Measurements from ENCODE around the gene NDST1. TPM values are rescaled to one million over a fixed set of nuclear protein-coding genes. Genes with fewer than 3 reads are reported as not detected.

Gene NDST1
- total RNA-seq, 2 experiments from 2014 or later, result 1.1 to 1.6 TPM

GRCh38 chr5:150508277-150508640 lies 328 bp downstream of the NDST1 start:
- H3K4me1 Mint-ChIP-seq (ENCODE audit: low read depth), result no peaks in the 10 kb centered on the region

GRCh38 chr5:150508828-150509227 lies 897 bp downstream of the NDST1 start:
- H3K27me3 ChIP-seq (ENCODE audit: control insufficient read depth in 1 of 2, insufficient read depth in 2 of 2, low read length in 2 of 2), result no peaks in the 10 kb centered on the region
- H3K4me1 ChIP-seq (ENCODE audit: insufficient read depth, low read length), result no peaks in the 10 kb centered on the region
- H3K4me3 ChIP-seq (ENCODE audit: low read length), result no peak overlapping the region
- H3K27ac ChIP-seq (ENCODE audit: low read depth in 1 of 2, low read length in 2 of 2), result no peak overlapping the region
- no peaks in the 10 kb centered on the region for H3K4me1 Mint-ChIP-seq (ENCODE audit: low read depth)
- no peaks in the 10 kb centered on the region for H3K9me3 ChIP-seq (ENCODE audit: control insufficient read depth in 1 of 2, insufficient read depth in 1 of 2, low read length in 2 of 2)
- TF ChIP-seq CTCF (IDR thresholded peaks at IDR 0.05), result no peak
- no peak overlapping the region for H3K27ac Mint-ChIP-seq
- intact Hi-C loops (cut with DNase I, micrococcal nuclease), result no loop called here
- no peaks in the 10 kb centered on the region for H3K36me3 Mint-ChIP-seq (ENCODE audit: low read depth)
- H3K27me3 Mint-ChIP-seq, result no peaks in the 10 kb centered on the region
- DNase-seq (no peak), ATAC-seq (ENCODE audit: poor library complexity) (no peak)
- no peak overlapping the region for H3K4me3 Mint-ChIP-seq
- H3K9me3 Mint-ChIP-seq, result no peaks in the 10 kb centered on the region
- H3K36me3 ChIP-seq (ENCODE audit: insufficient read depth, low read length), result no peaks in the 10 kb centered on the region
- POLR2A ChIA-PET, result no interaction called here
- CTCF ChIA-PET, result no interaction called here

More at GRCh38 chr5:150508277-150508640, 328 bp downstream of the NDST1 start:
- CTCF ChIA-PET, result no interaction called here
- no peak for DNase-seq
- Mint-ChIP-seq H3K36me3 (ENCODE audit: low read depth) (no peaks in the 10 kb centered on the region), H3K9me3 (no peaks in the 10 kb centered on the region), H3K27ac (no peak overlapping the region), H3K4me3 (no peak overlapping the region), H3K27me3 (no peaks in the 10 kb centered on the region)
- no peak for ATAC-seq (ENCODE audit: poor library complexity)
- Histone ChIP-seq H3K36me3 (ENCODE audit: insufficient read depth, low read length) (no peaks in the 10 kb centered on the region), H3K9me3 (ENCODE audit: control insufficient read depth in 1 of 2, insufficient read depth in 1 of 2, low read length in 2 of 2) (no peaks in the 10 kb centered on the region), H3K27me3 (ENCODE audit: control insufficient read depth in 1 of 2, insufficient read depth in 2 of 2, low read length in 2 of 2) (no peaks in the 10 kb centered on the region), H3K27ac (ENCODE audit: low read depth in 1 of 2, low read length in 2 of 2) (no peak overlapping the region), H3K4me3 (ENCODE audit: low read length) (no peak overlapping the region), H3K4me1 (ENCODE audit: insufficient read depth, low read length) (no peaks in the 10 kb centered on the region)
- POLR2A ChIA-PET, result no interaction called here
- TF ChIP-seq CTCF (IDR thresholded peaks at IDR 0.05), result no peak
- intact Hi-C loops (cut with DNase I, micrococcal nuclease), result no loop called here

DNA sequence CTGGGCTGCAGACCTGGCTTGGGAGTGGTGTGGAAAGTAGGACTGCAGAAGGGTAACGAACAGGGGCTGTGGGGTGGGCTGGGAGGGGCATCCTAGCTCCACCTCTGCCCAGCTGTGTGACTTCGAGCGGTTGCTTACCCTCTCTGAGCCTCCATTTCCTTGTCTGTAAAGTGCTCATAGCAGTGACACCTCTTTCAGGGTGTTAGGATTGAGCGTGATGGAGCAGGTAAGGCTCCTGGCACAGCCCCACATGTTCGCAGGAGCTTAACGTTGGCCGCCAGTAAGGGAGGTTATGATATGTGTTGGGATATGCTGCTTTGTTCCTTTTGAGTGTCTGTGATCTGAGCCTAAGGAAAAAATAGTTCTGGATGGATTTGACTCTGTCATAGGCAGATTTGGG lies 2.1 kb downstream of the NDST1 start:
- H3K27me3 ChIP-seq (ENCODE audit: control insufficient read depth in 1 of 2, insufficient read depth in 2 of 2, low read length in 2 of 2), result no peaks in the 10 kb centered on the region
- no peaks in the 10 kb centered on the region for H3K9me3 Mint-ChIP-seq
- ChIA-PET POLR2A (no interaction called here), CTCF (no interaction called here)
- H3K36me3 Mint-ChIP-seq (ENCODE audit: low read depth), result no peaks in the 10 kb centered on the region
- H3K9me3 ChIP-seq (ENCODE audit: control insufficient read depth in 1 of 2, insufficient read depth in 1 of 2, low read length in 2 of 2), result no peaks in the 10 kb centered on the region
- TF ChIP-seq CTCF (IDR thresholded peaks at IDR 0.05), result no peak
- no peaks in the 10 kb centered on the region for H3K27me3 Mint-ChIP-seq
- no peak overlapping the region for H3K4me3 ChIP-seq (ENCODE audit: low read length)
- H3K4me1 Mint-ChIP-seq (ENCODE audit: low read depth), result no peaks in the 10 kb centered on the region
- no peak for DNase-seq
- no peak overlapping the region for H3K27ac ChIP-seq (ENCODE audit: low read depth in 1 of 2, low read length in 2 of 2)
- ATAC-seq (ENCODE audit: poor library complexity), result no peak
- no peak overlapping the region for H3K4me3 Mint-ChIP-seq
- H3K4me1 ChIP-seq (ENCODE audit: insufficient read depth, low read length), result no peaks in the 10 kb centered on the region
- intact Hi-C loops (cut with DNase I, micrococcal nuclease), result no loop called here
- no peaks in the 10 kb centered on the region for H3K36me3 ChIP-seq (ENCODE audit: insufficient read depth, low read length)
- H3K27ac Mint-ChIP-seq, result no peak overlapping the region

Measured in CD4-positive, alpha-beta T cell (primary cell).